Mucosa of descending colon (tissue), 3 donors: Measurements from ENCODE around the gene SEMA4B. TPM values are rescaled to one million over a fixed set of nuclear protein-coding genes. Genes with fewer than 3 reads are reported as not detected.

Experiments
- ATAC-seq: fragments of 200-7000 bp; cut with Tn5 transposase; one replicate; pipeline ENCODE4 v1.9.1; 2020; ENCODE audit warnings: mild to moderate bottlenecking, moderate library complexity
- DNase-seq, 3 donors: peaks; one replicate each; pipeline ENCODE4 v3.0.0-alpha.2; 2020
- H3K36me3 ChIP-seq: fragments of 200-600 bp; one replicate; pipeline ENCODE4 v1.8.0; 2021; ENCODE audit warnings: low read depth, mild to moderate bottlenecking
- H3K4me1 ChIP-seq: fragments of 200-600 bp; one replicate; pipeline ENCODE4 v1.8.0; 2021; ENCODE audit warnings: low read depth, mild to moderate bottlenecking
- H3K4me3 ChIP-seq: fragments of 200-600 bp; one replicate; pipeline ENCODE4 v1.8.0; 2021; ENCODE audit warnings: mild to moderate bottlenecking
- H3K9me3 ChIP-seq: fragments of 200-600 bp; one replicate; pipeline ENCODE4 v1.8.0; 2021; ENCODE audit warnings: mild to moderate bottlenecking
- CTCF ChIP-seq: fragments of 200-600 bp; IDR thresholded peaks from one replicate; pipeline ENCODE4 v1.8.0; 2022; ENCODE audit warnings: antibody characterized with exemption, mild to moderate bottlenecking
- intact Hi-C, 2 donors: fragments of 100-400 bp; cut with DNase I in 1 of 2; cut with micrococcal nuclease in 1 of 2; formaldehyde crosslinking; loops; one replicate each; pipeline versions ENCODE4 v1.11.0 to v1.11.1; 2022; cut with DNase I, micrococcal nuclease
- total RNA-seq, 3 donors: library from RNA; stranded (reverse); fragmentation: NEBNext Ultra II Directional in 2 of 3; extraction: Animal tissue kit (Norgen Biotek cat#: 25700) in 2 of 3; gene quantifications; one replicate each; pipeline versions ENCODE4 v1.2.1 to v1.2.4, GENCODE V29; 2021 to 2023
- donor health status: DM: no; HTN: no; CAD: no; lungs with moderate emphysema.
- donor health status: DM: no; HTN: no; CAD: no.
- donor health status: DM: no; HTN: yes; CAD: no.

The SEMA4B gene
- total RNA-seq, 3 donors from 2014 or later = 118 to 146 (median 131) TPM

- DNase-seq (no peak), ATAC-seq (no peak)
- H3K9me3 ChIP-seq = no peaks in the 10 kb centered on the region
- H3K4me3 ChIP-seq = no peak overlapping the region
- intact Hi-C loops = no loop called here
- no peaks in the 10 kb centered on the region for H3K36me3 ChIP-seq
- peaks cover 32% of the 10 kb centered on the region for H3K4me1 ChIP-seq
- no peak for TF ChIP-seq CTCF
Measured at GRCh38 chr15:90194655-90195054, 6.5 kb upstream of the SEMA4B start.

- TF ChIP-seq CTCF = no peak
- no peak for DNase-seq
- intact Hi-C loops = no loop called here
- Histone ChIP-seq H3K36me3 (no peaks in the 10 kb centered on the region), H3K9me3 (no peaks in the 10 kb centered on the region), H3K4me3 (peak overlapping the region; percentile 61), H3K4me1 (peaks cover 17% of the 10 kb centered on the region)
- peak; percentile 0 for ATAC-seq
Measured at GRCh38 chr15:90200534-90201129, 498 bp upstream of the SEMA4B start.

- Histone ChIP-seq H3K4me3 (peak overlapping the region; percentile 61), H3K9me3 (no peaks in the 10 kb centered on the region), H3K36me3 (no peaks in the 10 kb centered on the region), H3K4me1 (peaks cover 17% of the 10 kb centered on the region)
- ATAC-seq (peak; percentile 31), DNase-seq (peak in 2 of 3 donors; percentile 58 to 60)
- intact Hi-C loops = no loop called here
- TF ChIP-seq CTCF = no peak
Measured at GRCh38 chr15:90201944-90202375, 830 bp downstream of the SEMA4B start.

- DNase-seq (peak in 1 of 3 donors; percentile 3), ATAC-seq (no peak)
- no peak for TF ChIP-seq CTCF
- Histone ChIP-seq H3K36me3 (no peaks in the 10 kb centered on the region), H3K9me3 (no peaks in the 10 kb centered on the region), H3K4me1 (peaks cover 17% of the 10 kb centered on the region), H3K4me3 (no peak overlapping the region)
- intact Hi-C loops = no loop called here
Measured at GRCh38 chr15:90202929-90203328, 1.8 kb downstream of the SEMA4B start.

GRCh38 chr15:90203473-90203872 lies 2.3 kb downstream of the SEMA4B start:
- intact Hi-C loops = no loop called here
- DNase-seq = peak in 1 of 3 donors; percentile 22
- TF ChIP-seq CTCF = no peak
- Histone ChIP-seq H3K36me3 (no peaks in the 10 kb centered on the region), H3K4me1 (peaks cover 17% of the 10 kb centered on the region), H3K9me3 (no peaks in the 10 kb centered on the region), H3K4me3 (no peak overlapping the region)
- no peak for ATAC-seq

GRCh38 chr15:90203922-90204321 lies 2.8 kb downstream of the SEMA4B start:
- no peak for ATAC-seq

More at GRCh38 chr15:90203922-90204321, 2.8 kb downstream of the SEMA4B start:
- intact Hi-C loops = no loop called here
- Histone ChIP-seq H3K4me3 (no peak overlapping the region), H3K4me1 (peaks cover 17% of the 10 kb centered on the region), H3K36me3 (no peaks in the 10 kb centered on the region), H3K9me3 (no peaks in the 10 kb centered on the region)
- no peak for TF ChIP-seq CTCF
- peak in 1 of 3 donors; percentile 38 for DNase-seq
